Hepatocyte (in vitro differentiated cells): ENCODE results near the gene NHLRC4. TPM values are rescaled to one million over a fixed set of nuclear protein-coding genes. Genes with fewer than 3 reads are reported as not detected.

Experiments
- DNase-seq: peaks from one replicate; pipeline ENCODE4 v3.0.0-alpha.2; 2016; ENCODE audit warnings: low spot score
- H2AFZ ChIP-seq: fragments of 200-600 bp; sonication (generic); 2 replicates; pipeline ENCODE4 v1.6.0; 2016; ENCODE audit warnings: antibody characterized with exemption, mild to moderate bottlenecking
- H3K27ac ChIP-seq: fragments of 200-600 bp; sonication (generic); 2 replicates; pipeline ENCODE4 v1.5.1; 2016; ENCODE audit warnings: mild to moderate bottlenecking
- H3K27me3 ChIP-seq: fragments of 200-600 bp; sonication (generic); 2 replicates; pipeline ENCODE4 v1.6.1; 2016
- H3K36me3 ChIP-seq: fragments of 200-600 bp; sonication (generic); replicated peaks from 2 replicates; pipeline ENCODE4 v1.5.1; 2016; ENCODE audit warnings: low read depth; ENCODE audit not compliant: insufficient read depth
- H3K4me1 ChIP-seq: fragments of 200-600 bp; sonication (generic); 2 replicates; pipeline ENCODE4 v1.5.1; 2016; ENCODE audit warnings: mild to moderate bottlenecking, moderate library complexity; ENCODE audit not compliant: insufficient read depth
- H3K4me2 ChIP-seq: fragments of 200-600 bp; sonication (generic); 2 replicates; pipeline ENCODE4 v1.6.0; 2016
- H3K4me3 ChIP-seq: fragments of 200-600 bp; sonication (generic); 2 replicates; pipeline ENCODE4 v1.5.1; 2016; ENCODE audit warnings: mild to moderate bottlenecking
- H3K79me2 ChIP-seq: fragments of 200-600 bp; sonication (generic); 2 replicates; pipeline ENCODE4 v1.6.0; 2017; ENCODE audit warnings: mild to moderate bottlenecking
- H3K9me2 ChIP-seq: fragments of 200-600 bp; sonication (generic); replicated peaks from 2 replicates; pipeline ENCODE4 v1.6.0; 2017; ENCODE audit warnings: mild to moderate bottlenecking; ENCODE audit not compliant: insufficient read depth
- H3K9me3 ChIP-seq: fragments of 200-600 bp; sonication (generic); 2 replicates; pipeline ENCODE4 v1.5.1; 2016; ENCODE audit warnings: low read depth, mild to moderate bottlenecking
- H4K20me1 ChIP-seq: fragments of 200-600 bp; sonication (generic); 2 replicates; pipeline ENCODE4 v1.6.0; 2016; ENCODE audit warnings: mild to moderate bottlenecking; ENCODE audit not compliant: insufficient read depth, poor library complexity, severe bottlenecking
- EZH2 ChIP-seq: fragments of 200-600 bp; sonication (generic); IDR thresholded peaks from 2 replicates; pipeline ENCODE4 v1.6.1; 2016; ENCODE audit warnings: antibody characterized with exemption, mild to moderate bottlenecking, borderline replicate concordance
- EZH2phosphoT487 ChIP-seq: fragments of 200-600 bp; sonication (generic); IDR thresholded peaks from one replicate; pipeline ENCODE4 v1.6.1; 2018; ENCODE audit warnings: antibody characterized with exemption, mild to moderate bottlenecking, low read depth, moderate library complexity; ENCODE audit not compliant: unreplicated experiment, severe bottlenecking
- WGBS: methylation state at CpG from one replicate; pipeline ENCODE4 v1.1.6; 2016; ENCODE audit warnings: low lambda C conversion rate; ENCODE audit errors: missing lambda C conversion rate; 5-methylcytosine and 5-hydroxymethylcytosine counted together
- polyA plus RNA-seq: library from polyadenylated mRNA; unstranded; fragments of >200 nt; fragmentation: Nextera tagmentation; extraction: Ambion mirVana; gene quantifications from 2 replicates; pipeline ENCODE4 v1.2.1, GENCODE V29; 2016
- total RNA-seq: library from RNA; depleted of rRNA; stranded (reverse); fragments of >200 nt; gene quantifications from 2 replicates; pipeline ENCODE4 v1.2.3, GENCODE V29; 2014
- TF ChIP-seq, protein P1 (sequence below): fragments of 200-600 bp; sonication (generic); IDR thresholded peaks from 2 replicates; pipeline ENCODE4 v1.5.1; 2016; ENCODE audit warnings: antibody characterized with exemption, mild to moderate bottlenecking; ENCODE audit not compliant: poor library complexity

The NHLRC4 gene
- total and polyA plus RNA-seq, 2 experiments from 2014 or later, result 0.25 to 1.2 TPM

GRCh38 chr16:530111-530817 is 36.5 kb upstream of the NHLRC4 start:
- Histone ChIP-seq H3K4me1 (peaks cover 49% of the 10 kb centered on the region), H3K27ac (no peak overlapping the region), H3K4me2 (peak overlapping the region; percentile 100), H2AFZ (no peak overlapping the region), H3K4me3 (no peak overlapping the region), H3K36me3 (no peaks in the 10 kb centered on the region), H3K79me2 (peaks cover 78% of the 10 kb centered on the region), H3K9me2 (no peaks in the 10 kb centered on the region), H3K9me3 (no peaks in the 10 kb centered on the region), H3K27me3 (no peaks in the 10 kb centered on the region), H4K20me1 (peaks cover 41% of the 10 kb centered on the region)
- no peak for DNase-seq
- no peak for TF ChIP-seq EZH2phosphoT487
- TF ChIP-seq, protein P1, sequence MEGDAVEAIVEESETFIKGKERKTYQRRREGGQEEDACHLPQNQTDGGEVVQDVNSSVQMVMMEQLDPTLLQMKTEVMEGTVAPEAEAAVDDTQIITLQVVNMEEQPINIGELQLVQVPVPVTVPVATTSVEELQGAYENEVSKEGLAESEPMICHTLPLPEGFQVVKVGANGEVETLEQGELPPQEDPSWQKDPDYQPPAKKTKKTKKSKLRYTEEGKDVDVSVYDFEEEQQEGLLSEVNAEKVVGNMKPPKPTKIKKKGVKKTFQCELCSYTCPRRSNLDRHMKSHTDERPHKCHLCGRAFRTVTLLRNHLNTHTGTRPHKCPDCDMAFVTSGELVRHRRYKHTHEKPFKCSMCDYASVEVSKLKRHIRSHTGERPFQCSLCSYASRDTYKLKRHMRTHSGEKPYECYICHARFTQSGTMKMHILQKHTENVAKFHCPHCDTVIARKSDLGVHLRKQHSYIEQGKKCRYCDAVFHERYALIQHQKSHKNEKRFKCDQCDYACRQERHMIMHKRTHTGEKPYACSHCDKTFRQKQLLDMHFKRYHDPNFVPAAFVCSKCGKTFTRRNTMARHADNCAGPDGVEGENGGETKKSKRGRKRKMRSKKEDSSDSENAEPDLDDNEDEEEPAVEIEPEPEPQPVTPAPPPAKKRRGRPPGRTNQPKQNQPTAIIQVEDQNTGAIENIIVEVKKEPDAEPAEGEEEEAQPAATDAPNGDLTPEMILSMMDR, result no peak
- no peak for TF ChIP-seq EZH2
- 92% methylated on average over 23 of the region's 23 CpGs for WGBS

DNA sequence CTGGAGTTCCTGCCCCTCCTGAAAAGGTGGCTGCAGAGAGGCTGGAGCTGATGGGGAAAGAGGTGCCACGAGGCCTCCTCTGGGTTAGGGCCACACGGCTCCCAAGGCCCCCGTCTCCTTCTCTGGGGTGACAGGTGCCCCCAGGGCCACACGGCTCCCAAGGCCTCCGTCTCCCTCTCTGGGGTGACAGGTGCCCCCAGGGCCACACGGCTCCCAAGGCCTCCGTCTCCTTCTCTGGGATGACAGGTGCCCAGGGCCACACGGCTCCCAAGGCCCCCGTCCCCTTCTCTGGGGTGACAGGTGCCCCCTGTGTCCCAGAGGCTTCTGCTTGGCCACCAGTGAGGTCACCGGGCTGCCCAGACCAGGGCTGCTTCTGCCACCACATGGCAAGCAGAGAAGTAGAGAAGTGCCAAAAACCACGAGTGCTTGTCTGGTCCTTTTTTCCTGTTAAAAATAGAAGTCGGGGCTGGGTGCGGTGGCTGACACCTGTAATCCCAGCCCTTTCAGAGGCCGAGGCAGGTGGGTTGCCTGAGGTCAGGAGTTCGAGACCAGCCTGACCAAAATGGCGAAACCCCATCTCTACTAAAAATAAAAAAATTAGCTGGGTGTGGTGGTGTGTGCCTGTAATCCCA is 35.2 kb upstream of the NHLRC4 start:
- no peaks in the 10 kb centered on the region for H3K36me3 ChIP-seq
- TF ChIP-seq EZH2phosphoT487 (no peak), EZH2 (no peak)
- TF ChIP-seq, protein P1, result no peak
- no peaks in the 10 kb centered on the region for H3K27me3 ChIP-seq
- no peak overlapping the region for H3K27ac ChIP-seq
- no peak overlapping the region for H3K4me3 ChIP-seq
- WGBS, result 96% methylated on average over 16 of the region's 16 CpGs
- no peak overlapping the region for H3K4me2 ChIP-seq
- H3K4me1 ChIP-seq, result peaks cover 45% of the 10 kb centered on the region
- peaks cover 41% of the 10 kb centered on the region for H4K20me1 ChIP-seq
- peaks cover 83% of the 10 kb centered on the region for H3K79me2 ChIP-seq
- no peaks in the 10 kb centered on the region for H3K9me3 ChIP-seq
- no peak overlapping the region for H2AFZ ChIP-seq
- no peaks in the 10 kb centered on the region for H3K9me2 ChIP-seq
- DNase-seq, result no peak

GRCh38 chr16:533391-534123 is 33.2 kb upstream of the NHLRC4 start:
- Histone ChIP-seq H3K36me3 (no peaks in the 10 kb centered on the region), H4K20me1 (peaks cover 43% of the 10 kb centered on the region), H3K9me2 (no peaks in the 10 kb centered on the region), H3K4me3 (no peak overlapping the region), H3K9me3 (no peaks in the 10 kb centered on the region), H3K4me2 (peak overlapping the region; percentile 71), H2AFZ (no peak overlapping the region), H3K4me1 (peaks cover 44% of the 10 kb centered on the region), H3K27ac (peak overlapping the region; percentile 84), H3K79me2 (peaks cover 95% of the 10 kb centered on the region), H3K27me3 (no peaks in the 10 kb centered on the region)
- TF ChIP-seq EZH2, result no peak
- TF ChIP-seq, protein P1, result no peak
- no peak for TF ChIP-seq EZH2phosphoT487
- DNase-seq, result peak; percentile 86
- 62% methylated on average over 30 of the region's 30 CpGs for WGBS
